Heart left ventricle (tissue), 13 donors: Measurements from ENCODE around the gene LHCGR.

ENCODE experiments used
- CTCF ChIP-seq, 12 donors: fragments of 200-600 bp; sonication (generic) in 4 of 12; IDR thresholded peaks; one replicate each; pipeline versions ENCODE4 v1.5.0 to v1.8.0; 2018 to 2022; ENCODE audit warnings: antibody characterized with exemption in 12 of 12, mild to moderate bottlenecking in 5 of 12
- POLR2A ChIP-seq, 2 donors: fragments of 450-650 bp; IDR thresholded peaks; one replicate each; pipeline ENCODE4 v1.6.1; 2017; ENCODE audit warnings: antibody characterized with exemption in 2 of 2, mild to moderate bottlenecking in 2 of 2, moderate library complexity in 2 of 2
- donor health status: ischemic (EF 13 %, LVEDD 7.1; RV severe dilation, severe dysfunction).
- donor health status: DM: no; HTN: yes; CAD: no.
- donor health status: DM: no; HTN: no; CAD: no.
- donor health status: ischemic (EF 25% LVEDD 6.9; RV normal size, moderate dysfunction).
- donor health status: ischemic (EF 25% LVEDD 5.7; RV mildly dilated, moderate dysfunction).
- donor health status: ischemic (EF 35%, LVEDD 5.7; RV mildly dilated, moderate dysfunction).
- donor health status: nonischemic (EF 11% LVEDD 7.7; RV severe dilation, severe dysfunction).
- donor health status: DM: yes; HTN: yes; CAD: no.
- donor health status: PGD.
- donor health status: ischemic (EF 29% LVEDD 5.4; RV normal size, mild dysfunction).
- donor health status: nonischemic (EF 23%, LVEDD 6.1; RV moderate dilation, normal function).

- TF ChIP-seq CTCF (IDR thresholded peaks at IDR 0.05) (no peak), POLR2A (IDR thresholded peaks at IDR 0.05) (no peak)
Observed at GRCh38 chr2:48677450-48677849, 78.1 kb downstream of the LHCGR start.
